Measurements from ENCODE around the gene RYR3. TPM values are rescaled to one million over a fixed set of nuclear protein-coding genes. Genes with fewer than 3 reads are reported as not detected.

Gene RYR3
- total and polyA plus RNA-seq, 2 donors (not counting 1 experiment from before 2014, with no cell fraction given) = 0.17 TPM; not detected in 1

GRCh38 chr15:33612721-33613304, 302.0 kb downstream of the RYR3 start:
- Histone ChIP-seq H3K36me3 (ENCODE audit: control insufficient read depth, insufficient read depth, low read length) (no peaks in the 10 kb centered on the region), H3K4me1 (ENCODE audit: control insufficient read depth, extremely low read depth, insufficient read depth, low read length) (no peaks in the 10 kb centered on the region), H3K27me3 (ENCODE audit: control insufficient read depth, insufficient read depth, low read length) (no peaks in the 10 kb centered on the region), H3K27ac (ENCODE audit: insufficient read depth, low read length) (no peak overlapping the region), H3K79me2 (ENCODE audit: control insufficient read depth, insufficient read depth, low read length) (no peaks in the 10 kb centered on the region), H3K9me3 (ENCODE audit: control insufficient read depth, insufficient read depth, low read depth, low read length) (no peaks in the 10 kb centered on the region), H3K9ac (ENCODE audit: insufficient read depth, low read length) (no peak overlapping the region), H4K20me1 (ENCODE audit: control insufficient read depth, extremely low read depth, insufficient read depth, low read length) (no peaks in the 10 kb centered on the region), H2AFZ (ENCODE audit: low read length) (no peak overlapping the region), H3K4me2 (ENCODE audit: extremely low read depth, insufficient read depth, low read length) (no peak overlapping the region), H3K4me3 (replicated peaks in 1 of 4; ENCODE audit: control extremely low read depth in 1 of 4, insufficient read depth in 1 of 4, low read depth in 3 of 4, low read length in 4 of 4) (no peak overlapping the region)
- peak in 1 of 2 donors; percentile 25 for DNase-seq (ENCODE audit: low read depth in 2 of 2)
- TF ChIP-seq CTCF (conservative IDR thresholded peaks at IDR 0.05 in 1 of 2, IDR thresholded peaks at IDR 0.05 in 1 of 2; ENCODE audit: low read depth in 1 of 2, low read length in 2 of 2) (no peak), EZH2 (IDR thresholded peaks at IDR 0.05; ENCODE audit: low read length, missing control alignments) (no peak)

GRCh38 chr15:33616475-33616874, 305.7 kb downstream of the RYR3 start:
- Histone ChIP-seq H3K36me3 (ENCODE audit: control insufficient read depth, insufficient read depth, low read length) (no peaks in the 10 kb centered on the region), H3K9ac (ENCODE audit: insufficient read depth, low read length) (no peak overlapping the region), H2AFZ (ENCODE audit: low read length) (no peak overlapping the region), H3K4me3 (replicated peaks in 1 of 4; ENCODE audit: control extremely low read depth in 1 of 4, insufficient read depth in 1 of 4, low read depth in 3 of 4, low read length in 4 of 4) (no peak overlapping the region), H3K79me2 (ENCODE audit: control insufficient read depth, insufficient read depth, low read length) (no peaks in the 10 kb centered on the region), H3K27me3 (ENCODE audit: control insufficient read depth, insufficient read depth, low read length) (no peaks in the 10 kb centered on the region), H4K20me1 (ENCODE audit: control insufficient read depth, extremely low read depth, insufficient read depth, low read length) (no peaks in the 10 kb centered on the region), H3K4me1 (ENCODE audit: control insufficient read depth, extremely low read depth, insufficient read depth, low read length) (no peaks in the 10 kb centered on the region), H3K27ac (ENCODE audit: insufficient read depth, low read length) (no peak overlapping the region), H3K9me3 (ENCODE audit: control insufficient read depth, insufficient read depth, low read depth, low read length) (no peaks in the 10 kb centered on the region), H3K4me2 (ENCODE audit: extremely low read depth, insufficient read depth, low read length) (no peak overlapping the region)
- no peak for TF ChIP-seq EZH2 (IDR thresholded peaks at IDR 0.05; ENCODE audit: low read length, missing control alignments)
- no peak for TF ChIP-seq CTCF (conservative IDR thresholded peaks at IDR 0.05 in 1 of 2, IDR thresholded peaks at IDR 0.05 in 1 of 2; ENCODE audit: low read depth in 1 of 2, low read length in 2 of 2)
- no peak for DNase-seq (ENCODE audit: low read depth in 2 of 2)

GRCh38 chr15:33618350-33618749, 307.6 kb downstream of the RYR3 start:
- Histone ChIP-seq H4K20me1 (ENCODE audit: control insufficient read depth, extremely low read depth, insufficient read depth, low read length) (no peaks in the 10 kb centered on the region), H2AFZ (ENCODE audit: low read length) (no peak overlapping the region), H3K4me3 (replicated peaks in 1 of 4; ENCODE audit: control extremely low read depth in 1 of 4, insufficient read depth in 1 of 4, low read depth in 3 of 4, low read length in 4 of 4) (no peak overlapping the region), H3K4me2 (ENCODE audit: extremely low read depth, insufficient read depth, low read length) (no peak overlapping the region), H3K79me2 (ENCODE audit: control insufficient read depth, insufficient read depth, low read length) (no peaks in the 10 kb centered on the region), H3K36me3 (ENCODE audit: control insufficient read depth, insufficient read depth, low read length) (no peaks in the 10 kb centered on the region), H3K27me3 (ENCODE audit: control insufficient read depth, insufficient read depth, low read length) (no peaks in the 10 kb centered on the region), H3K4me1 (ENCODE audit: control insufficient read depth, extremely low read depth, insufficient read depth, low read length) (no peaks in the 10 kb centered on the region), H3K27ac (ENCODE audit: insufficient read depth, low read length) (no peak overlapping the region), H3K9me3 (ENCODE audit: control insufficient read depth, insufficient read depth, low read depth, low read length) (no peaks in the 10 kb centered on the region), H3K9ac (ENCODE audit: insufficient read depth, low read length) (no peak overlapping the region)
- TF ChIP-seq EZH2 (IDR thresholded peaks at IDR 0.05; ENCODE audit: low read length, missing control alignments) = no peak
- no peak for TF ChIP-seq CTCF (conservative IDR thresholded peaks at IDR 0.05 in 1 of 2, IDR thresholded peaks at IDR 0.05 in 1 of 2; ENCODE audit: low read depth in 1 of 2, low read length in 2 of 2)
- DNase-seq (ENCODE audit: low read depth in 2 of 2) = peak in 1 of 2 donors; percentile 48
